KMS-11 (cell line): ENCODE data around the gene C5orf22.
"Not testable (repeated sequence)": the region's sequence is repeated elsewhere in the genome, so short reads cannot be mapped to it uniquely, and the experiment has no call there.

ENCODE experiments used
- H2AFZ ChIP-seq: fragments of 200-600 bp; sonication (generic); 2 replicates; pipeline ENCODE4 v1.6.1; 2016; ENCODE audit warnings: antibody characterized with exemption, mixed run types, low read depth
- H3K27ac ChIP-seq: fragments of 200-600 bp; sonication (generic); 2 replicates; pipeline ENCODE4 v1.6.1; 2016; ENCODE audit warnings: mild to moderate bottlenecking, mixed run types
- H3K27me3 ChIP-seq: fragments of 200-600 bp; sonication (generic); 2 replicates; pipeline ENCODE4 v1.6.1; 2017; ENCODE audit warnings: mild to moderate bottlenecking, low read depth, mixed run types, moderate library complexity; ENCODE audit not compliant: insufficient read depth
- H3K36me3 ChIP-seq: fragments of 200-600 bp; sonication (generic); 2 replicates; pipeline ENCODE4 v1.6.1; 2017; ENCODE audit warnings: mild to moderate bottlenecking, mixed run types; ENCODE audit not compliant: insufficient read depth
- H3K4me1 ChIP-seq: fragments of 200-600 bp; sonication (generic); 2 replicates; pipeline ENCODE4 v1.6.1; 2016; ENCODE audit warnings: mild to moderate bottlenecking, low read depth, mixed run types; ENCODE audit not compliant: poor library complexity, severe bottlenecking
- H3K4me2 ChIP-seq: fragments of 200-600 bp; sonication (generic); 2 replicates; pipeline ENCODE4 v1.7.0; 2016; ENCODE audit warnings: mild to moderate bottlenecking, mixed run types
- H3K4me3 ChIP-seq: fragments of 200-600 bp; sonication (generic); IDR thresholded peaks from 2 replicates; pipeline ENCODE4 v1.6.1; 2017; ENCODE audit warnings: low read depth, low read length, mixed read lengths; ENCODE audit not compliant: insufficient read depth
- H3K79me2 ChIP-seq: fragments of 200-600 bp; sonication (generic); 2 replicates; pipeline ENCODE4 v1.6.1; 2016; ENCODE audit warnings: low read depth, mixed run types; ENCODE audit not compliant: insufficient read depth
- H3K9ac ChIP-seq: fragments of 200-600 bp; sonication (generic); 2 replicates; pipeline ENCODE4 v1.6.1; 2016; ENCODE audit warnings: mild to moderate bottlenecking, mixed run types
- H4K20me1 ChIP-seq: fragments of 200-600 bp; sonication (generic); 2 replicates; pipeline ENCODE4 v1.6.1; 2016; ENCODE audit warnings: mild to moderate bottlenecking, mixed run types; ENCODE audit not compliant: insufficient read depth
- CTCF ChIP-seq: fragments of 200-600 bp; sonication (generic); conservative IDR thresholded peaks from 2 replicates; pipeline ENCODE4 v1.6.1; 2017; ENCODE audit warnings: low read depth, mild to moderate bottlenecking, antibody characterized with exemption, low read length, moderate library complexity, mixed read lengths

Gene C5orf22

DNA sequence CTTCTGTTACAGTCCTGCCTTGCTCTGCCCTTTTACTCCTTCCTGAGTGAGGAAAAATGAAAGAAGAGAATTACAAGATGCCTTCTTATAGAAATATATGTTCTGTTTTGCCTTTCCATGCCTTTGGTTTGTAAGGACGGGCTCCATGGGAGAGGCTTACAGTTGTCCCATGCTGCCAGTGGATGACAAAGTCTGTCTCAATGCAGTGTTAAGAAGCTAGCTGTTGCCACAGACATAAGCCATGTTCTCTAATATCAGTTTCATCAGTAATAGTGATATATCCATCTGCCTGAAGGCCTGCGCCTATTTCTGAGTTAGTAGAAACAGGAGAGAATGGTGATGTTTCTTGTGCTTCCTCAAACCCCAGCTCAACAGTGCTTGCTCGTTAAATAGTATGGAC lies 27.8 kb downstream of the C5orf22 start:
- Histone ChIP-seq H3K27me3 (no peaks in the 10 kb centered on the region), H3K4me2 (no peak overlapping the region), H3K79me2 (no peaks in the 10 kb centered on the region), H3K36me3 (no peaks in the 10 kb centered on the region), H3K9ac (no peak overlapping the region), H3K4me1 (no peaks in the 10 kb centered on the region), H2AFZ (no peak overlapping the region), H4K20me1 (no peaks in the 10 kb centered on the region), H3K4me3 (no peak overlapping the region), H3K27ac (no peak overlapping the region)
- no peak for TF ChIP-seq CTCF

- TF ChIP-seq CTCF = no peak
- Histone ChIP-seq H2AFZ (no peak overlapping the region), H3K79me2 (no peaks in the 10 kb centered on the region), H3K27me3 (no peaks in the 10 kb centered on the region), H3K4me3 (no peak overlapping the region), H3K36me3 (no peaks in the 10 kb centered on the region), H3K4me1 (no peaks in the 10 kb centered on the region), H3K27ac (no peak overlapping the region), H3K9ac (no peak overlapping the region), H3K4me2 (no peak overlapping the region), H4K20me1 (no peaks in the 10 kb centered on the region)
These were observed 29.8 kb downstream of the C5orf22 start for GRCh38 chr5:31561946-31562345.

GRCh38 chr5:31563216-31563615 lies 31.1 kb downstream of the C5orf22 start:
- no peak overlapping the region for H3K9ac ChIP-seq
- no peak for TF ChIP-seq CTCF
- H3K27me3 ChIP-seq = no peaks in the 10 kb centered on the region
- H3K27ac ChIP-seq = no peak overlapping the region
- no peaks in the 10 kb centered on the region for H4K20me1 ChIP-seq
- no peaks in the 10 kb centered on the region for H3K79me2 ChIP-seq
- H3K4me3 ChIP-seq = no peak overlapping the region
- no peak overlapping the region for H2AFZ ChIP-seq
- no peaks in the 10 kb centered on the region for H3K4me1 ChIP-seq
- H3K36me3 ChIP-seq = no peaks in the 10 kb centered on the region
- no peak overlapping the region for H3K4me2 ChIP-seq

GRCh38 chr5:31566362-31566761 lies 34.3 kb downstream of the C5orf22 start:
- not testable (repeated sequence) for H3K36me3 ChIP-seq, H3K27ac ChIP-seq, H3K4me3 ChIP-seq, H2AFZ ChIP-seq, H3K79me2 ChIP-seq, H4K20me1 ChIP-seq, H3K4me1 ChIP-seq, H3K4me2 ChIP-seq, H3K9ac ChIP-seq, H3K27me3 ChIP-seq

- Histone ChIP-seq H3K36me3 (no peaks in the 10 kb centered on the region), H3K9ac (no peak overlapping the region), H4K20me1 (no peaks in the 10 kb centered on the region), H3K4me3 (no peak overlapping the region), H3K79me2 (no peaks in the 10 kb centered on the region), H2AFZ (no peak overlapping the region), H3K4me1 (no peaks in the 10 kb centered on the region), H3K27ac (no peak overlapping the region), H3K4me2 (no peak overlapping the region), H3K27me3 (no peaks in the 10 kb centered on the region)
- no peak for TF ChIP-seq CTCF
These were observed 36.3 kb downstream of the C5orf22 start for GRCh38 chr5:31568302-31568835.
